ENCODE measurements around the gene TMBIM4.
A peak's percentile ranks its signal among the peaks of the same experiment; 100 is the strongest.

The TMBIM4 gene

GRCh38 chr12:66092559-66093269 lies 77.1 kb downstream of the TMBIM4 start:
- no peak for DNase-seq (ENCODE audit: low read depth, low spot score)

- no peak for DNase-seq (ENCODE audit: low read depth, low spot score)
Observed at GRCh38 chr12:66090157-66090556, 79.6 kb downstream of the TMBIM4 start.

- DNase-seq (ENCODE audit: low read depth, low spot score) = peak; percentile 26
Observed at GRCh38 chr12:66087365-66087943, 82.3 kb downstream of the TMBIM4 start.

- DNase-seq (ENCODE audit: low read depth, low spot score) = no peak
Observed at GRCh38 chr12:66085998-66086397, 83.8 kb downstream of the TMBIM4 start.
